A204.1 (cell line): ENCODE data around the gene CFAP61.

Experiments
- FAIRE-seq: peaks from 2 replicates; lab custom pipeline; 2012; peaks lifted over from hg19 to GRCh38; lab: Jason Lieb, UNC

The CFAP61 gene

GRCh38 chr20:20031790-20032189, 20.5 kb upstream of the CFAP61 start:
- FAIRE-seq: no peak

GRCh38 chr20:20034486-20034885, 17.8 kb upstream of the CFAP61 start:
- no peak for FAIRE-seq

GRCh38 chr20:20036756-20037155, 15.6 kb upstream of the CFAP61 start:
- FAIRE-seq: no peak

GRCh38 chr20:20037960-20038359, 14.4 kb upstream of the CFAP61 start:
- no peak for FAIRE-seq

- FAIRE-seq: no peak
Measured at GRCh38 chr20:20038586-20038985, 13.7 kb upstream of the CFAP61 start.

- no peak for FAIRE-seq
Measured at GRCh38 chr20:20039752-20040387, 12.5 kb upstream of the CFAP61 start.

- FAIRE-seq: no peak
Measured at GRCh38 chr20:20051767-20052073, 612 bp upstream of the CFAP61 start.

- FAIRE-seq: no peak
Measured at GRCh38 chr20:20060234-20060998, 8.1 kb downstream of the CFAP61 start.

- FAIRE-seq: no peak
Measured at GRCh38 chr20:20063941-20064702, 11.8 kb downstream of the CFAP61 start.

GRCh38 chr20:20065361-20065760, 13.0 kb downstream of the CFAP61 start:
- FAIRE-seq: no peak

GRCh38 chr20:20070871-20071726, 18.8 kb downstream of the CFAP61 start:
- no peak for FAIRE-seq

GRCh38 chr20:20073801-20074371, 21.6 kb downstream of the CFAP61 start:
- no peak for FAIRE-seq

- FAIRE-seq: no peak
Measured at GRCh38 chr20:20075032-20075431, 22.7 kb downstream of the CFAP61 start.

- FAIRE-seq: no peak
Measured at GRCh38 chr20:20076297-20077065, 24.1 kb downstream of the CFAP61 start.

- no peak for FAIRE-seq
Measured at GRCh38 chr20:20078041-20078440, 25.7 kb downstream of the CFAP61 start.

- no peak for FAIRE-seq
Measured at GRCh38 chr20:20079102-20079784, 26.9 kb downstream of the CFAP61 start.

- peak; percentile 96 for FAIRE-seq
Measured at GRCh38 chr20:20083807-20084206, 31.5 kb downstream of the CFAP61 start.

GRCh38 chr20:20084296-20084752, 32.0 kb downstream of the CFAP61 start:
- no peak for FAIRE-seq

- no peak for FAIRE-seq
Measured at GRCh38 chr20:20085071-20085470, 32.7 kb downstream of the CFAP61 start.

- FAIRE-seq: no peak
Measured at GRCh38 chr20:20085812-20086211, 33.5 kb downstream of the CFAP61 start.

GRCh38 chr20:20089018-20089417, 36.7 kb downstream of the CFAP61 start:
- FAIRE-seq: no peak
